AG04449 (cell line): Measurements from ENCODE around the gene LARP1B.

Experiments used
- CTCF ChIA-PET: fragments of 350-600 bp; formaldehyde crosslinking; extraction: SDS; loops from one replicate; lab custom pipeline; 2021; ENCODE audit warnings: antibody characterized with exemption; lab: Yijun Ruan, JAX
- POLR2A ChIA-PET: fragments of 400-600, 350-600 bp; formaldehyde crosslinking; extraction: SDS; loops from one replicate; lab custom pipeline; 2020; ENCODE audit warnings: antibody characterized with exemption, inconsistent platforms; lab: Yijun Ruan, JAX
- DNase-seq: peaks from one replicate; pipeline ENCODE4 v3.0.0-alpha.2; 2010; ENCODE audit warnings: low read depth, low spot score
- H3K4me3 ChIP-seq: 2 replicates; pipeline ENCODE4 v1.5.1; 2011; ENCODE audit warnings: low read depth, mild to moderate bottlenecking, control low read depth, low read length
- CTCF ChIP-seq: IDR thresholded peaks from one replicate; pipeline ENCODE4 v1.5.1; 2011; ENCODE audit warnings: mild to moderate bottlenecking, moderate library complexity, low read length, control low read depth, inconsistent platforms; ENCODE audit not compliant: insufficient read depth; ENCODE audit errors: missing control alignments

The LARP1B gene

GRCh38 chr4:128176643-128177042 is 115.5 kb downstream of the LARP1B start:
- DNase-seq, result no peak
- no peak for TF ChIP-seq CTCF
- POLR2A ChIA-PET, result no interaction called here
- CTCF ChIA-PET, result no interaction called here
- no peak overlapping the region for H3K4me3 ChIP-seq

- ChIA-PET CTCF (no interaction called here), POLR2A (no interaction called here)
- TF ChIP-seq CTCF, result no peak
- no peak for DNase-seq
- no peak overlapping the region for H3K4me3 ChIP-seq
Observed at GRCh38 chr4:128177498-128177897, 116.4 kb downstream of the LARP1B start.

- POLR2A ChIA-PET, result no interaction called here
- CTCF ChIA-PET, result no interaction called here
- no peak overlapping the region for H3K4me3 ChIP-seq
- no peak for DNase-seq
- no peak for TF ChIP-seq CTCF
Observed at GRCh38 chr4:128186623-128187022, 125.5 kb downstream of the LARP1B start.

GRCh38 chr4:128191115-128191781 is 130.1 kb downstream of the LARP1B start:
- ChIA-PET CTCF (interaction anchor here (0.6 to 2.8 kb wide), 37 partner anchors 9 to 1450 kb away, joined by 3 to 15 read pairs (median 4); no protein-coding TSS in a partner anchor), POLR2A (no interaction called here)
- H3K4me3 ChIP-seq, result no peak overlapping the region
- peak; percentile 17 for DNase-seq
- peak; percentile 66 for TF ChIP-seq CTCF

GRCh38 chr4:128220286-128221235 is 159.4 kb downstream of the LARP1B start:
- POLR2A ChIA-PET, result no interaction called here
- TF ChIP-seq CTCF, result no peak
- no peak overlapping the region for H3K4me3 ChIP-seq
- CTCF ChIA-PET, result interaction anchor here (0.8 to 2.3 kb wide), 8 partner anchors 8 to 308 kb away, joined by 3 to 9 read pairs (median 5); no protein-coding TSS in a partner anchor
- DNase-seq, result no peak

GRCh38 chr4:128221586-128221985 is 160.5 kb downstream of the LARP1B start:
- POLR2A ChIA-PET, result no interaction called here
- no peak for DNase-seq
- CTCF ChIA-PET, result interaction anchor here (1.0 to 2.3 kb wide), 3 partner anchors 16 to 30 kb away, joined by 3 to 7 read pairs (median 4); no protein-coding TSS in a partner anchor
- H3K4me3 ChIP-seq, result no peak overlapping the region
- no peak for TF ChIP-seq CTCF
